HEK293T (cell line): Measurements from ENCODE around the gene PKNOX2.

Source experiments
- CTCF ChIA-PET: fragments of 350-600 bp; formaldehyde crosslinking; extraction: SDS; loops from one replicate; lab custom pipeline; 2021; ENCODE audit warnings: antibody characterized with exemption, inconsistent platforms; lab: Yijun Ruan, JAX
- POLR2A ChIA-PET: fragments of 350-600 bp; formaldehyde crosslinking; extraction: SDS; loops from one replicate; lab custom pipeline; 2020; ENCODE audit warnings: antibody characterized with exemption, inconsistent platforms; lab: Yijun Ruan, JAX
- DNase-seq: peaks from one replicate; pipeline ENCODE4 v3.0.0; 2012; ENCODE audit warnings: mixed read lengths; ENCODE audit errors: extremely low spot score
- ARNT ChIP-seq: fragments of 450-650 bp; IDR thresholded peaks from 2 replicates; pipeline ENCODE4 v1.6.1; 2017; ENCODE audit warnings: mild to moderate bottlenecking
- BHLHE40 ChIP-seq: fragments of 450-650 bp; IDR thresholded peaks from 2 replicates; pipeline ENCODE4 v1.6.1; 2016; ENCODE audit warnings: mild to moderate bottlenecking, moderate library complexity, borderline replicate concordance
- CTBP1 ChIP-seq: fragments of 450-650 bp; IDR thresholded peaks from 2 replicates; pipeline ENCODE4 v1.6.1; 2016; ENCODE audit warnings: borderline replicate concordance
- ELF4 ChIP-seq: fragments of 450-650 bp; IDR thresholded peaks from 2 replicates; pipeline ENCODE4 v1.6.1; 2017; ENCODE audit warnings: antibody characterized with exemption
- FOXA1 ChIP-seq: fragments of 450-650 bp; IDR thresholded peaks from 2 replicates; pipeline ENCODE4 v1.6.1; 2016; ENCODE audit warnings: mild to moderate bottlenecking
- FOXK2 ChIP-seq: fragments of 450-650 bp; IDR thresholded peaks from 2 replicates; pipeline ENCODE4 v1.6.1; 2016; ENCODE audit warnings: mild to moderate bottlenecking
- FOXM1 ChIP-seq: fragments of 450-650 bp; IDR thresholded peaks from 2 replicates; pipeline ENCODE4 v1.6.1; 2017; ENCODE audit warnings: mild to moderate bottlenecking, borderline replicate concordance
- HDGF ChIP-seq: fragments of 450-650 bp; IDR thresholded peaks from 2 replicates; pipeline ENCODE4 v1.6.1; 2017; ENCODE audit warnings: antibody characterized with exemption, borderline replicate concordance
- L3MBTL2 ChIP-seq: fragments of 450-650 bp; conservative IDR thresholded peaks from 2 replicates; pipeline ENCODE4 v1.6.1; 2016; ENCODE audit warnings: mild to moderate bottlenecking
- LEF1 ChIP-seq: fragments of 450-650 bp; IDR thresholded peaks from 2 replicates; pipeline ENCODE4 v1.6.1; 2017; ENCODE audit warnings: mild to moderate bottlenecking, borderline replicate concordance
- NFRKB ChIP-seq: fragments of 450-650 bp; IDR thresholded peaks from 2 replicates; pipeline ENCODE4 v1.6.1; 2016; ENCODE audit warnings: mild to moderate bottlenecking, moderate library complexity
- SP1 ChIP-seq: fragments of 450-650 bp; IDR thresholded peaks from 2 replicates; pipeline ENCODE4 v1.6.1; 2017
- SUZ12 ChIP-seq: fragments of 450-650 bp; IDR thresholded peaks from 2 replicates; pipeline ENCODE4 v1.6.1; 2016; ENCODE audit warnings: mild to moderate bottlenecking
- TARDBP ChIP-seq: fragments of 450-650 bp; IDR thresholded peaks from 2 replicates; pipeline ENCODE4 v1.6.1; 2016
- ZNF384 ChIP-seq: fragments of 450-650 bp; IDR thresholded peaks from 2 replicates; pipeline ENCODE4 v1.6.1; 2016
- TF ChIP-seq, protein P1 (sequence below): fragments of 450-650 bp; IDR thresholded peaks from 2 replicates; pipeline ENCODE4 v1.6.1; 2016

PKNOX2 gene

DNA sequence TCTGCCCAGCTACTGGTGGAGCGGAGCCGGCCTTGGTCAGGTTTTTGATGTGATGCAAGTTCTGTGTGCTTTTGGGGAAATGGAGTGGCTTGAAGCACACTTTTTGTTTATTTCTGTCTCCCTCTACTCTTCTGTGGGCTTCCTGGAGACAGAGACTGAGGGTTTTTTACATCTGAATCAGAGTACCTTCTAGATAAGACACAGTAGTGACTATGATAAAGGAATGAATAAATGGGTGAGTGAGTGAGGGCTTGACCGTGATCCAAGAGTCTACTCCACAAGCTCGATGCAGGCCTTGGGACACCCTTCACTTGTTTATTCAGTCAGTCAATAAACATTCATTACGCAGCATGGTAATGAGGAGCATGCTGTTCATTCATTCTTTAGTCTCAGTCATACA lies 125.7 kb downstream of the PKNOX2 start:
- no peak for DNase-seq
- POLR2A ChIA-PET: no interaction called here
- CTCF ChIA-PET: no interaction called here
- TF ChIP-seq ELF4 (no peak), FOXA1 (no peak), ARNT (no peak), TARDBP (no peak), SP1 (no peak), NFRKB (no peak)

GRCh38 chr11:125292100-125292499 lies 127.5 kb downstream of the PKNOX2 start:
- ChIA-PET POLR2A (no interaction called here), CTCF (no interaction called here)
- no peak for TF ChIP-seq LEF1
- no peak for TF ChIP-seq ELF4
- TF ChIP-seq SUZ12: no peak
- TF ChIP-seq HDGF: no peak
- TF ChIP-seq, protein P1, sequence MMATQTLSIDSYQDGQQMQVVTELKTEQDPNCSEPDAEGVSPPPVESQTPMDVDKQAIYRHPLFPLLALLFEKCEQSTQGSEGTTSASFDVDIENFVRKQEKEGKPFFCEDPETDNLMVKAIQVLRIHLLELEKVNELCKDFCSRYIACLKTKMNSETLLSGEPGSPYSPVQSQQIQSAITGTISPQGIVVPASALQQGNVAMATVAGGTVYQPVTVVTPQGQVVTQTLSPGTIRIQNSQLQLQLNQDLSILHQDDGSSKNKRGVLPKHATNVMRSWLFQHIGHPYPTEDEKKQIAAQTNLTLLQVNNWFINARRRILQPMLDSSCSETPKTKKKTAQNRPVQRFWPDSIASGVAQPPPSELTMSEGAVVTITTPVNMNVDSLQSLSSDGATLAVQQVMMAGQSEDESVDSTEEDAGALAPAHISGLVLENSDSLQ: no peak
- TF ChIP-seq TARDBP: no peak
- TF ChIP-seq L3MBTL2: no peak
- no peak for TF ChIP-seq ZNF384
- no peak for TF ChIP-seq NFRKB
- TF ChIP-seq FOXK2: no peak
- TF ChIP-seq CTBP1: no peak
- TF ChIP-seq FOXA1: no peak
- no peak for TF ChIP-seq BHLHE40
- TF ChIP-seq SP1: no peak
- no peak for TF ChIP-seq ARNT
- no peak for TF ChIP-seq FOXM1
- DNase-seq: no peak

DNA sequence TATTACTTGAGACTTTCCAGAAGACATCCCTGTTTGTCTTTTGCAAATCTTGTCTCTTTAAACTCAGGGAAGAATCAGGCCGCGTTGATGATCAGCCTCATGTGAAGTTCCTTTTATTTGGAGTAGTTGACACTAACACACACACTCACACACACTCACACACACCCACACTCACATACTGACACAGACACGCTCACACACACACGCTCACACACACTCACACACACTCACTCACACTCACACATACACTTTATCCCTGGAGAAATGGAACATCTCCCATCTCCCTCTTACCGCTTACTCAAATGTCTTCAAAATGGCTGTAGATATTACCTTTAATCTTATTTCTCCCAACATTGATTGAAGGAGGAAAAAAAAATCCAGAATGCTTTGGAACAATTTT lies 129.0 kb downstream of the PKNOX2 start:
- TF ChIP-seq, protein P1: no peak
- TF ChIP-seq HDGF: no peak
- TF ChIP-seq ZNF384: no peak
- TF ChIP-seq CTBP1: no peak
- no peak for TF ChIP-seq FOXM1
- no peak for TF ChIP-seq BHLHE40
- no peak for TF ChIP-seq L3MBTL2
- no peak for TF ChIP-seq ELF4
- no peak for TF ChIP-seq FOXA1
- no peak for TF ChIP-seq TARDBP
- no peak for TF ChIP-seq ARNT
- no peak for TF ChIP-seq FOXK2
- no peak for TF ChIP-seq SUZ12
- no peak for TF ChIP-seq LEF1
- no peak for TF ChIP-seq NFRKB
- no peak for TF ChIP-seq SP1
- no peak for DNase-seq
- ChIA-PET CTCF (no interaction called here), POLR2A (no interaction called here)

- ChIA-PET CTCF (no interaction called here), POLR2A (no interaction called here)
- no peak for TF ChIP-seq L3MBTL2
- TF ChIP-seq FOXM1: no peak
- TF ChIP-seq ELF4: no peak
- no peak for TF ChIP-seq LEF1
- no peak for TF ChIP-seq ARNT
- TF ChIP-seq TARDBP: no peak
- no peak for DNase-seq
These were observed 131.4 kb downstream of the PKNOX2 start for GRCh38 chr11:125295931-125296330.

- ChIA-PET CTCF (interaction anchor here (0.5 kb wide), 1 partner anchor 370 kb away, joined by 3 read pairs; no protein-coding TSS in a partner anchor), POLR2A (no interaction called here)
- TF ChIP-seq HDGF (no peak), TARDBP (no peak)
- DNase-seq: no peak
These were observed 132.9 kb downstream of the PKNOX2 start for GRCh38 chr11:125297346-125297915.

DNA sequence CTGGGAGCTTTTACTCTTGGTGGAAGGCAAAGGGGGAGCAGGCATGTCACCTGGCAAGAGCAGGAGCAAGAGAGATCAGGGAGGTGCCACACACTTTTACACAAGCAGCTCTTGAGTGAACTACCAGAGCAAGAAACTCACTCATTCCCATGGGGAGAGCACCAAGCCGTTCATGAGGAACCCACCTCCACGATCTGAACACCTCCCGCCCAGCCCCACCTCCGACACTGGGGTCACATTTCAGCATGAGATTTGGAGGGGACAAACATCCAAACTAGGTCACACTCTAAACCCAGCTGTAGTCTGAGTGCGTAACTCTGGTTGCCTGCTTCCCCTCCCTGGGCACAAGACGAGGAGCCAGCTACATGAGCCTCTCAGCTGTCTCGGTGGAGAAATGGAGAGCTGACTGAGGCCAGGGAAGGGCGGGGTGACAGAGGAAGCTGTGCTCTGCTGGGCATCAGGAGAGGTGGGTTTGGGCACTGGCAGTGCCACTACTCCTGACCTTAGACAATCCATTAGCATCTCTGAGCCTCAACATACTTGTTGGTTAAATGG lies 134.6 kb downstream of the PKNOX2 start:
- ChIA-PET POLR2A (no interaction called here), CTCF (no interaction called here)
- DNase-seq: no peak
- no peak for TF ChIP-seq SUZ12
- TF ChIP-seq, protein P1: no peak

- TF ChIP-seq TARDBP (no peak), FOXK2 (no peak), SP1 (no peak), L3MBTL2 (no peak), CTBP1 (no peak), SUZ12 (no peak)
- POLR2A ChIA-PET: no interaction called here
- CTCF ChIA-PET: no interaction called here
- DNase-seq: no peak
These were observed 135.3 kb downstream of the PKNOX2 start for GRCh38 chr11:125299821-125300220.
